HFFc6 (cell line): ENCODE measurements around the gene ADPGK. TPM values are rescaled to one million over a fixed set of nuclear protein-coding genes. Genes with fewer than 3 reads are reported as not detected.
A peak's percentile ranks its signal among the peaks of the same experiment; 100 is the strongest.

Source experiments
- DNase-seq: peaks from one replicate; pipeline ENCODE4 v3.0.0-alpha.2; 2018
- H3K27ac Mint-ChIP-seq: 2 replicates; pipeline ENCODE4 v1.8.0; 2020; ENCODE audit warnings: mild to moderate bottlenecking, mixed read lengths
- H3K27me3 Mint-ChIP-seq: 2 replicates; pipeline ENCODE4 v1.8.0; 2021; ENCODE audit warnings: mild to moderate bottlenecking, moderate library complexity, mixed read lengths; ENCODE audit not compliant: insufficient read depth
- H3K36me3 Mint-ChIP-seq: 2 replicates; pipeline ENCODE4 v1.8.0; 2021; ENCODE audit warnings: low read depth, mixed read lengths
- H3K4me1 Mint-ChIP-seq: 2 replicates; pipeline ENCODE4 v1.8.0; 2020; ENCODE audit warnings: low read depth, mixed read lengths
- H3K4me3 Mint-ChIP-seq: 2 replicates; pipeline ENCODE4 v1.8.0; 2020; ENCODE audit warnings: mild to moderate bottlenecking, moderate library complexity, mixed read lengths
- H3K9me3 Mint-ChIP-seq: 2 replicates; pipeline ENCODE4 v1.8.0; 2020; ENCODE audit warnings: mild to moderate bottlenecking, mixed read lengths
- CTCF ChIP-seq: fragments of 200-600 bp; sonication (generic); IDR thresholded peaks from 2 replicates; pipeline ENCODE4 v1.5.0; 2021; ENCODE audit warnings: antibody characterized with exemption, mild to moderate bottlenecking
- total RNA-seq, 6 experiments: library from RNA; stranded (reverse); fragmentation: NEBNext Ultra II Directional; extraction: Animal tissue kit (Norgen Biotek cat#: 25700); gene quantifications; 2 replicates in 1 of 6; 3 replicates in 5 of 6; pipeline ENCODE4 v1.2.3, GENCODE V29; 2021

Gene ADPGK
- total RNA-seq, 6 experiments from 2014 or later: 54.6 to 59.4 (median 56.8) TPM

- Mint-ChIP-seq H3K36me3 (peaks cover 23% of the 10 kb centered on the region), H3K4me1 (peaks cover 5% of the 10 kb centered on the region; the same call in 1 of the 2 replicates), H3K27me3 (no peaks in the 10 kb centered on the region; the same call in 1 of the 2 replicates), H3K27ac (no peak overlapping the region), H3K9me3 (no peaks in the 10 kb centered on the region), H3K4me3 (no peak overlapping the region)
- no peak for DNase-seq
- no peak for TF ChIP-seq CTCF
Measured at GRCh38 chr15:72749700-72750099, 33.9 kb downstream of the ADPGK start.

GRCh38 chr15:72740219-72740618, 43.3 kb downstream of the ADPGK start:
- H3K4me3 Mint-ChIP-seq: no peak overlapping the region
- H3K9me3 Mint-ChIP-seq: no peaks in the 10 kb centered on the region
- H3K27me3 Mint-ChIP-seq: no peaks in the 10 kb centered on the region
- peaks cover 39% of the 10 kb centered on the region for H3K36me3 Mint-ChIP-seq
- peaks cover 21% of the 10 kb centered on the region for H3K4me1 Mint-ChIP-seq
- no peak for DNase-seq
- H3K27ac Mint-ChIP-seq: no peak overlapping the region
- TF ChIP-seq CTCF: no peak

GRCh38 chr15:72737723-72738122, 45.8 kb downstream of the ADPGK start:
- no peak for DNase-seq
- Mint-ChIP-seq H3K4me3 (no peak overlapping the region), H3K36me3 (peaks cover 39% of the 10 kb centered on the region), H3K27ac (peak overlapping the region; percentile 34; the same call in 1 of the 2 replicates), H3K4me1 (peaks cover 21% of the 10 kb centered on the region), H3K9me3 (no peaks in the 10 kb centered on the region), H3K27me3 (peaks cover 1% of the 10 kb centered on the region; the same call in 1 of the 2 replicates)
- TF ChIP-seq CTCF: no peak

- Mint-ChIP-seq H3K27ac (peak overlapping the region; percentile 34; the same call in 1 of the 2 replicates), H3K9me3 (no peaks in the 10 kb centered on the region), H3K36me3 (peaks cover 38% of the 10 kb centered on the region), H3K4me3 (no peak overlapping the region), H3K27me3 (peaks cover 1% of the 10 kb centered on the region; the same call in 1 of the 2 replicates), H3K4me1 (peaks cover 21% of the 10 kb centered on the region)
- DNase-seq: no peak
- no peak for TF ChIP-seq CTCF
Measured at GRCh38 chr15:72737061-72737460, 46.5 kb downstream of the ADPGK start.

- no peak for TF ChIP-seq CTCF
- H3K27ac Mint-ChIP-seq: no peak overlapping the region
- H3K9me3 Mint-ChIP-seq: no peaks in the 10 kb centered on the region
- peaks cover 33% of the 10 kb centered on the region for H3K36me3 Mint-ChIP-seq
- no peak for DNase-seq
- no peak overlapping the region for H3K4me3 Mint-ChIP-seq
- peaks cover 21% of the 10 kb centered on the region for H3K4me1 Mint-ChIP-seq
- peaks cover 1% of the 10 kb centered on the region; the same call in 1 of the 2 replicates for H3K27me3 Mint-ChIP-seq
Measured at GRCh38 chr15:72735111-72735510, 48.4 kb downstream of the ADPGK start.
